HepG2 (cell line): Measurements from ENCODE around the gene PSMD6. TPM values are rescaled to one million over a fixed set of nuclear protein-coding genes. Genes with fewer than 3 reads are reported as not detected.

Experiments
- AHDC1 ChIP-seq: sonication (generic); formaldehyde crosslinking; IDR thresholded peaks from 2 replicates; pipeline ENCODE4 v1.5.1; 2020; ENCODE audit warnings: mild to moderate bottlenecking, missing genetic modification reagents, borderline replicate concordance
- ARHGAP35 ChIP-seq: sonication (generic); formaldehyde crosslinking; IDR thresholded peaks from 2 replicates; pipeline ENCODE4 v1.9.0; 2022; ENCODE audit warnings: mild to moderate bottlenecking, inconsistent platforms, moderate library complexity, missing genetic modification reagents, borderline replicate concordance
- DMAP1 ChIP-seq: IDR thresholded peaks from 2 replicates; pipeline ENCODE4 v1.6.1; 2016
- KDM1A ChIP-seq: IDR thresholded peaks from 2 replicates; pipeline ENCODE4 v1.6.1; 2016; ENCODE audit warnings: missing compliant biosample characterization
- KLF6 ChIP-seq: IDR thresholded peaks from 2 replicates; pipeline ENCODE4 v1.8.0; 2016; ENCODE audit warnings: missing biosample characterization, missing genetic modification reagents
- SP5 ChIP-seq: IDR thresholded peaks from 2 replicates; pipeline ENCODE4 v1.6.1; 2016; ENCODE audit warnings: low read depth, borderline replicate concordance
- SUZ12 ChIP-seq: fragments of 150-350 bp; IDR thresholded peaks from 2 replicates; pipeline ENCODE4 v1.6.1; 2014; ENCODE audit warnings: low read depth, low read length
- ZC3H4 ChIP-seq: sonication (generic); formaldehyde crosslinking; IDR thresholded peaks from 2 replicates; pipeline ENCODE4 v1.4.0; 2020; ENCODE audit warnings: missing genetic modification reagents, borderline replicate concordance
- ZKSCAN8 ChIP-seq: IDR thresholded peaks from 2 replicates; pipeline ENCODE4 v1.6.1; 2016; ENCODE audit warnings: borderline replicate concordance, missing genetic modification reagents, missing compliant biosample characterization
- ZNF709 ChIP-seq: sonication (generic); formaldehyde crosslinking; IDR thresholded peaks from 2 replicates; pipeline ENCODE4 v1.5.0; 2020; ENCODE audit warnings: mild to moderate bottlenecking, missing genetic modification reagents
- ZNF776 ChIP-seq: sonication (generic); formaldehyde crosslinking; IDR thresholded peaks from 2 replicates; pipeline ENCODE4 v1.4.0; 2020; ENCODE audit warnings: mild to moderate bottlenecking, missing genetic modification reagents
- ZNF780A ChIP-seq: sonication (generic); formaldehyde crosslinking; IDR thresholded peaks from 2 replicates; pipeline ENCODE4 v1.8.0; 2022; ENCODE audit warnings: mild to moderate bottlenecking, missing genetic modification reagents, moderate library complexity
- polyA plus RNA-seq, 8 experiments: library from polyadenylated mRNA; depleted of rRNA in 3 of 8; stranded (reverse) in 7 of 8; unstranded in 1 of 8; fragments of >200 nt; fragmentation: Illumina TruSeq in 4 of 8; extraction: Trizol in 4 of 8; gene quantifications; 2 replicates each; pipeline versions ENCODE4 v1.2.1 to v1.2.3, GENCODE V29; 2011 to 2016; ENCODE audit warnings: low read depth in 4 of 8, missing spikeins in 1 of 8, mixed read lengths in 1 of 8; ENCODE audit not compliant: insufficient read depth in 1 of 8
- total RNA-seq, 5 experiments: library from RNA; depleted of rRNA; stranded (reverse); fragments of >200 nt; fragmentation: Illumina TruSeq; extraction: Trizol; gene quantifications; 2 replicates each; pipeline ENCODE4 v1.2.3, GENCODE V29; 2016; ENCODE audit warnings: low read depth in 1 of 5

PSMD6 gene
- total and polyA plus RNA-seq, 2 of the 13 experiments (the other 11 are each of a cell fraction or from before 2014, with no cell fraction given) = 36.8 to 117 TPM

- TF ChIP-seq ZNF709 (no peak), SUZ12 (no peak), ZNF780A (CRISPR knock-in tag) (no peak), ZKSCAN8 (CRISPR knock-in tag) (no peak), ZNF776 (CRISPR knock-in tag) (no peak), DMAP1 (CRISPR knock-in tag) (no peak), ARHGAP35 (CRISPR knock-in tag) (no peak), SP5 (CRISPR knock-in tag) (no peak), KLF6 (CRISPR knock-in tag) (no peak), KDM1A (no peak), AHDC1 (no peak), ZC3H4 (no peak)
Measured at GRCh38 chr3:64039981-64040733, 16.9 kb upstream of the PSMD6 start (continued).
